Activated naive CD8-positive, alpha-beta T cell treated with anti-CD3 and anti-CD28 coated beads, Interleukin-2, amount 10 ng/mL, durations not matched to agents 7 days and 5 days (primary cell): ENCODE measurements around the gene RIN3. TPM values are rescaled to one million over a fixed set of nuclear protein-coding genes. Genes with fewer than 3 reads are reported as not detected.

Source experiments
- ATAC-seq: fragments of 150-1000 bp; cut with Tn5 transposase; one replicate; pipeline ENCODE4 v1.10.0; 2021; ENCODE audit warnings: low read depth, moderate library complexity
- POLR2A ChIA-PET: fragments of 350-600 bp; sonication (Branson Sonifier 250); formaldehyde crosslinking; loops from one replicate; lab custom pipeline; 2021; ENCODE audit warnings: antibody characterized with exemption; lab: Charles Lee
- DNase-seq: peaks from one replicate; pipeline ENCODE4 v3.0.0; 2021
- H3K27ac Mint-ChIP-seq: one replicate; pipeline ENCODE4 v1.8.0; 2022; ENCODE audit warnings: mild to moderate bottlenecking, mixed read lengths
- H3K27me3 Mint-ChIP-seq: one replicate; pipeline ENCODE4 v1.8.0; 2022; ENCODE audit warnings: mild to moderate bottlenecking, moderate library complexity, mixed read lengths
- H3K36me3 Mint-ChIP-seq: one replicate; pipeline ENCODE4 v1.8.0; 2021; ENCODE audit warnings: mild to moderate bottlenecking, mixed read lengths
- H3K4me1 Mint-ChIP-seq: one replicate; pipeline ENCODE4 v1.8.0; 2021; ENCODE audit warnings: mixed read lengths
- H3K4me3 Mint-ChIP-seq: one replicate; pipeline ENCODE4 v1.8.0; 2022; ENCODE audit warnings: mild to moderate bottlenecking, moderate library complexity, mixed read lengths
- H3K9me3 Mint-ChIP-seq: one replicate; pipeline ENCODE4 v1.8.0; 2021; ENCODE audit warnings: mixed read lengths
- total RNA-seq, 2 experiments: library from RNA; stranded (reverse); gene quantifications; one replicate each; pipeline ENCODE4 v1.2.3, GENCODE V29; 2021

RIN3 gene
- total RNA-seq, 2 experiments from 2014 or later: 80.5 to 80.9 TPM

- peaks cover 62% of the 10 kb centered on the region for H3K4me1 Mint-ChIP-seq
- peak overlapping the region; percentile 55 for H3K27ac Mint-ChIP-seq
- ATAC-seq (no peak), DNase-seq (no peak)
- H3K27me3 Mint-ChIP-seq: no peaks in the 10 kb centered on the region
- no peak overlapping the region for H3K4me3 Mint-ChIP-seq
- POLR2A ChIA-PET: interaction anchor here (0.9 to 2.6 kb wide), 3 partner anchors 8 to 75 kb away, joined by 3 to 17 read pairs (median 3); no protein-coding TSS in a partner anchor
- H3K36me3 Mint-ChIP-seq: peaks cover 43% of the 10 kb centered on the region
- H3K9me3 Mint-ChIP-seq: no peaks in the 10 kb centered on the region
Measured at GRCh38 chr14:92575748-92576303, 62.2 kb downstream of the RIN3 start.

- POLR2A ChIA-PET: interaction anchor here (0.8 to 2.6 kb wide), 5 partner anchors 8 to 100 kb away, joined by 3 to 17 read pairs (median 3); no protein-coding TSS in a partner anchor
- Mint-ChIP-seq H3K27ac (peak overlapping the region; percentile 93), H3K4me1 (peaks cover 58% of the 10 kb centered on the region), H3K4me3 (peak overlapping the region; percentile 80), H3K36me3 (peaks cover 49% of the 10 kb centered on the region), H3K27me3 (no peaks in the 10 kb centered on the region), H3K9me3 (no peaks in the 10 kb centered on the region)
- peak; percentile 83 for ATAC-seq
- no peak for DNase-seq
Measured at GRCh38 chr14:92577321-92577742, 63.8 kb downstream of the RIN3 start.

- Mint-ChIP-seq H3K9me3 (peaks cover 2% of the 10 kb centered on the region), H3K27me3 (no peaks in the 10 kb centered on the region), H3K4me1 (peaks cover 67% of the 10 kb centered on the region), H3K36me3 (peaks cover 58% of the 10 kb centered on the region), H3K4me3 (no peak overlapping the region), H3K27ac (peak overlapping the region; percentile 2)
- ATAC-seq (no peak), DNase-seq (no peak)
- POLR2A ChIA-PET: interaction anchor here (0.6 to 1.2 kb wide), 2 partner anchors 99 to 1193 kb away, joined by 3 read pairs; no protein-coding TSS in a partner anchor
Measured at GRCh38 chr14:92578511-92578910, 64.9 kb downstream of the RIN3 start.

GRCh38 chr14:92579244-92579936, 65.8 kb downstream of the RIN3 start:
- POLR2A ChIA-PET: no interaction called here
- ATAC-seq: no peak
- peaks cover 64% of the 10 kb centered on the region for H3K36me3 Mint-ChIP-seq
- peaks cover 68% of the 10 kb centered on the region for H3K4me1 Mint-ChIP-seq
- no peaks in the 10 kb centered on the region for H3K27me3 Mint-ChIP-seq
- H3K27ac Mint-ChIP-seq: no peak overlapping the region
- H3K4me3 Mint-ChIP-seq: no peak overlapping the region
- DNase-seq: no peak
- H3K9me3 Mint-ChIP-seq: peaks cover 2% of the 10 kb centered on the region

- ATAC-seq (no peak), DNase-seq (no peak)
- no peak overlapping the region for H3K27ac Mint-ChIP-seq
- H3K9me3 Mint-ChIP-seq: peaks cover 2% of the 10 kb centered on the region
- no peaks in the 10 kb centered on the region for H3K27me3 Mint-ChIP-seq
- H3K36me3 Mint-ChIP-seq: peaks cover 69% of the 10 kb centered on the region
- H3K4me1 Mint-ChIP-seq: peaks cover 69% of the 10 kb centered on the region
- peak overlapping the region; percentile 45 for H3K4me3 Mint-ChIP-seq
- POLR2A ChIA-PET: no interaction called here
Measured at GRCh38 chr14:92581206-92581605, 67.6 kb downstream of the RIN3 start.

- DNase-seq (no peak), ATAC-seq (no peak)
Measured at GRCh38 chr14:92581966-92582566, 68.5 kb downstream of the RIN3 start.

GRCh38 chr14:92582706-92583452, 69.3 kb downstream of the RIN3 start:
- H3K36me3 Mint-ChIP-seq: peaks cover 62% of the 10 kb centered on the region
- peak overlapping the region; percentile 39 for H3K4me3 Mint-ChIP-seq
- ATAC-seq (peak; percentile 35), DNase-seq (peak; percentile 56)
- H3K27ac Mint-ChIP-seq: peak overlapping the region; percentile 83
- H3K9me3 Mint-ChIP-seq: peaks cover 2% of the 10 kb centered on the region
- H3K4me1 Mint-ChIP-seq: peaks cover 71% of the 10 kb centered on the region
- POLR2A ChIA-PET: interaction anchor here (1.0 to 4.4 kb wide), 5 partner anchors 14 to 68 kb away, joined by 3 to 20 read pairs (median 4); no protein-coding TSS in a partner anchor
- H3K27me3 Mint-ChIP-seq: no peaks in the 10 kb centered on the region

More at GRCh38 chr14:92581966-92582566, 68.5 kb downstream of the RIN3 start:
- Mint-ChIP-seq H3K36me3 (peaks cover 66% of the 10 kb centered on the region), H3K4me1 (peaks cover 71% of the 10 kb centered on the region), H3K27me3 (no peaks in the 10 kb centered on the region), H3K9me3 (peaks cover 2% of the 10 kb centered on the region), H3K4me3 (peak overlapping the region; percentile 45), H3K27ac (peak overlapping the region; percentile 69)
- POLR2A ChIA-PET: interaction anchor here (1.2 to 1.4 kb wide), 2 partner anchors 19 to 47 kb away, joined by 3 to 4 read pairs; no protein-coding TSS in a partner anchor

GRCh38 chr14:92584220-92584619, 70.6 kb downstream of the RIN3 start:
- Mint-ChIP-seq H3K9me3 (peaks cover 2% of the 10 kb centered on the region), H3K4me1 (peaks cover 72% of the 10 kb centered on the region), H3K27me3 (no peaks in the 10 kb centered on the region), H3K27ac (peak overlapping the region; percentile 60), H3K4me3 (peak overlapping the region; percentile 18), H3K36me3 (peaks cover 57% of the 10 kb centered on the region)
- ATAC-seq (no peak), DNase-seq (no peak)
- POLR2A ChIA-PET: interaction anchor here (0.8 to 4.4 kb wide), 3 partner anchors 15 to 68 kb away, joined by 6 to 43 read pairs (median 20); no protein-coding TSS in a partner anchor

- Mint-ChIP-seq H3K4me1 (peaks cover 75% of the 10 kb centered on the region), H3K27ac (peak overlapping the region; percentile 89), H3K36me3 (peaks cover 55% of the 10 kb centered on the region), H3K9me3 (peaks cover 2% of the 10 kb centered on the region), H3K4me3 (peak overlapping the region; percentile 73), H3K27me3 (no peaks in the 10 kb centered on the region)
- POLR2A ChIA-PET: interaction anchor here (0.8 to 4.4 kb wide), 9 partner anchors 8 to 68 kb away, joined by 3 to 43 read pairs (median 8); no protein-coding TSS in a partner anchor
- DNase-seq (no peak), ATAC-seq (no peak)
Measured at GRCh38 chr14:92584816-92585215, 71.2 kb downstream of the RIN3 start.

GRCh38 chr14:92585981-92586937, 72.7 kb downstream of the RIN3 start:
- H3K27ac Mint-ChIP-seq: peak overlapping the region; percentile 89
- H3K4me3 Mint-ChIP-seq: peak overlapping the region; percentile 73
- ATAC-seq (peak; percentile 62), DNase-seq (peak; percentile 53)
- H3K36me3 Mint-ChIP-seq: peaks cover 56% of the 10 kb centered on the region
- H3K9me3 Mint-ChIP-seq: peaks cover 2% of the 10 kb centered on the region
- H3K27me3 Mint-ChIP-seq: no peaks in the 10 kb centered on the region
- peaks cover 79% of the 10 kb centered on the region for H3K4me1 Mint-ChIP-seq
- POLR2A ChIA-PET: interaction anchor here (0.6 to 4.4 kb wide), 14 partner anchors 9 to 478 kb away, joined by 3 to 43 read pairs (median 4); partner anchors contain the start of gene LGMN

GRCh38 chr14:92586963-92587699, 73.5 kb downstream of the RIN3 start:
- ATAC-seq: peak; percentile 40
- peak overlapping the region; percentile 73 for H3K4me3 Mint-ChIP-seq
- H3K9me3 Mint-ChIP-seq: peaks cover 2% of the 10 kb centered on the region

More at GRCh38 chr14:92586963-92587699, 73.5 kb downstream of the RIN3 start:
- H3K36me3 Mint-ChIP-seq: peaks cover 58% of the 10 kb centered on the region
- peaks cover 79% of the 10 kb centered on the region for H3K4me1 Mint-ChIP-seq
- DNase-seq: peak; percentile 42
- H3K27me3 Mint-ChIP-seq: no peaks in the 10 kb centered on the region
- peak overlapping the region; percentile 89 for H3K27ac Mint-ChIP-seq
- POLR2A ChIA-PET: interaction anchor here (1.0 to 4.4 kb wide), 8 partner anchors 11 to 162 kb away, joined by 3 to 43 read pairs (median 12); partner anchors contain the start of gene LGMN
